GM11168 (cell line): ENCODE results near the gene TLE1.
"Not testable (repeated sequence)": the region's sequence is repeated elsewhere in the genome, so short reads cannot be mapped to it uniquely, and the experiment has no call there.

Experiments used
- in situ Hi-C: fragments of 300-500 bp; cut with MboI; formaldehyde crosslinking; loops from one replicate; pipeline ENCODE4 v1.12.0; 2022; ENCODE audit warnings: low sequenced_read_pairs; ENCODE audit not compliant: unreplicated experiment

Gene TLE1

GRCh38 chr9:81689343-81690175, at the start of gene TLE1:
TLE1 (minus strand) TSS chr9:81689547; CDS start chr9:81688240, 1,307 bp downstream.
- in situ Hi-C loops, result no loop called here

GRCh38 chr9:81737871-81738507, 48.6 kb upstream of the TLE1 start:
- in situ Hi-C loops, result no loop called here

- in situ Hi-C loops, result not testable (repeated sequence)
Measured at GRCh38 chr9:81730498-81730897, 41.2 kb upstream of the TLE1 start.

GRCh38 chr9:81729135-81729534, 39.8 kb upstream of the TLE1 start:
- in situ Hi-C loops, result no loop called here

GRCh38 chr9:81724242-81724889, 35.0 kb upstream of the TLE1 start:
- in situ Hi-C loops, result no loop called here

- in situ Hi-C loops, result no loop called here
Measured at GRCh38 chr9:81722277-81722676, 32.9 kb upstream of the TLE1 start.

- in situ Hi-C loops, result no loop called here
Measured at GRCh38 chr9:81720450-81721086, 31.2 kb upstream of the TLE1 start.

GRCh38 chr9:81719972-81720371, 30.6 kb upstream of the TLE1 start:
- in situ Hi-C loops, result no loop called here

- in situ Hi-C loops, result no loop called here
Measured at GRCh38 chr9:81718244-81718643, 28.9 kb upstream of the TLE1 start.

GRCh38 chr9:81717747-81718077, 28.4 kb upstream of the TLE1 start:
- in situ Hi-C loops, result no loop called here

- in situ Hi-C loops, result no loop called here
Measured at GRCh38 chr9:81717061-81717746, 27.9 kb upstream of the TLE1 start.

- in situ Hi-C loops, result no loop called here
Measured at GRCh38 chr9:81716409-81716808, 27.1 kb upstream of the TLE1 start.

- in situ Hi-C loops, result no loop called here
Measured at GRCh38 chr9:81705578-81705977, 16.2 kb upstream of the TLE1 start.

GRCh38 chr9:81694541-81694940, 5.2 kb upstream of the TLE1 start:
- in situ Hi-C loops, result no loop called here

GRCh38 chr9:81693671-81694378, 4.5 kb upstream of the TLE1 start:
- in situ Hi-C loops, result no loop called here

- in situ Hi-C loops, result no loop called here
Measured at GRCh38 chr9:81690251-81690851, 1.0 kb upstream of the TLE1 start.

GRCh38 chr9:81689093-81689342, 329 bp downstream of the TLE1 start:
- in situ Hi-C loops, result not testable (repeated sequence)

GRCh38 chr9:81688262-81689092, 870 bp downstream of the TLE1 start:
- in situ Hi-C loops, result not testable (repeated sequence)
